Colon (tissue), 2 donors: Measurements from ENCODE around the gene SNAPIN.
"Not testable (repeated sequence)": the region's sequence is repeated elsewhere in the genome, so short reads cannot be mapped to it uniquely, and the experiment has no call there.

Experiments used
- FAIRE-seq: peaks from 2 replicates; lab custom pipeline; 2012; peaks lifted over from hg19 to GRCh38; lab: Jason Lieb, UNC
- donor health status: control.
- donor health status: control.

SNAPIN gene

GRCh38 chr1:153647346-153647714, 11.2 kb upstream of the SNAPIN start:
- FAIRE-seq: no peak

- FAIRE-seq: no peak
Measured at GRCh38 chr1:153648000-153648643, 10.4 kb upstream of the SNAPIN start.

DNA sequence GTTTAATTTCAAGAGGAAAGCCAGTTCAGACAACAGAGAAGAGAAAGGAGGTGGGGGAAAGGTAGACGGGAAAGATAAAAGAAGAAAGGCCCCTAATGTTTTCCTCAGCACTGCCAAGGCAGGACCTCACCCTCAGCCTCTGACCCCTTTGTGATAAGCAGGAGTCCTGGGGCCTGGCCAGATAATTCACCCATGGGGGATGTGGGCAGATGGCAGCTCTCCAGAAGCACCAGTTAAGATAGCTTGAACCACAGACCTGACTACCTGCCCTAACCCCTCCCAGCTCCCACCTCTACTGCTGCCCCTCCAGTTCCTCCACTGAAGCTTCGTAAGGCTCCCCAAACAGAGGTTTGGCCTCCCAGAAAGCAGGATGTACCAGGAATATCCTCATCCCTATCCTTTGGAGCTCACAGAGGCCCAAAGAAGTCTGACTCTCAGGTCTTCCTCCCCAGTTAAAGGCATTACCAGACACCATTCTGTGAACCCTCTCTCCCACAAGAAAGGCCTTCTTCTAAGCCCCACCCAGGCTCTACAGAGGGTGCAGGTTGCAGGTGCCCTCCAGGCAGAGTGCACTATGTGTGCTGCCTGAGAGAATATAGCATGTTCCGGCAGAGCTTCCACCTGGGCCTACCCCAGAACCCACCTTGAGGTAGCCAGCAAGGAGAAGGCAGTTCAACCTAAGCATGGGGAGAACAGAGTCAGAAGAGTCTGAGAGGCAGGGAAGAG, 9.2 kb upstream of the SNAPIN start:
- FAIRE-seq: no peak

- no peak for FAIRE-seq
Measured at GRCh38 chr1:153649863-153650235, 8.7 kb upstream of the SNAPIN start.

- FAIRE-seq: no peak
Measured at GRCh38 chr1:153651771-153652170, 6.7 kb upstream of the SNAPIN start.

- no peak for FAIRE-seq
Measured at GRCh38 chr1:153652805-153653500, 5.5 kb upstream of the SNAPIN start.

- FAIRE-seq: no peak
Measured at GRCh38 chr1:153655333-153655732, 3.2 kb upstream of the SNAPIN start.

- no peak for FAIRE-seq
Measured at GRCh38 chr1:153659175-153659534, 652 bp downstream of the SNAPIN start.

DNA sequence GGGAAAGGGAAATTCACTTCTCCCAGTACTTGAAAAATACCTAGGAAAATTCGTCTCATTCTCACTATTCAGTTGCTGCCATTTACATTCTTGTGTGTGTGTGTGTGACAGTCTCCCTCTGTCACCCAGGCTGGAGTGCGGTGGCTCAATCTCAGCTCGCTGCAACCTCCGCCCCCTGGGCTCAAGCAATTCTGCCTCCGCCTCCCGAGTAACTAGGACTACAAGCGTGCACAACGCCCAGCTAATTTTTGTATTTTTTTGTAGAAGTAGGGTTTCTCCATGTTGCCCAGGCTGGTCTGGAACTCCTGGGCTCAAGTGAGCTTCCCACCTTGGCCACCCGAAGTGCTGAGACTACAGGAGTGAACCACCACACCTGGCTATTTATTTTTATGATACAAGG, 1.2 kb downstream of the SNAPIN start:
- FAIRE-seq: no peak

DNA sequence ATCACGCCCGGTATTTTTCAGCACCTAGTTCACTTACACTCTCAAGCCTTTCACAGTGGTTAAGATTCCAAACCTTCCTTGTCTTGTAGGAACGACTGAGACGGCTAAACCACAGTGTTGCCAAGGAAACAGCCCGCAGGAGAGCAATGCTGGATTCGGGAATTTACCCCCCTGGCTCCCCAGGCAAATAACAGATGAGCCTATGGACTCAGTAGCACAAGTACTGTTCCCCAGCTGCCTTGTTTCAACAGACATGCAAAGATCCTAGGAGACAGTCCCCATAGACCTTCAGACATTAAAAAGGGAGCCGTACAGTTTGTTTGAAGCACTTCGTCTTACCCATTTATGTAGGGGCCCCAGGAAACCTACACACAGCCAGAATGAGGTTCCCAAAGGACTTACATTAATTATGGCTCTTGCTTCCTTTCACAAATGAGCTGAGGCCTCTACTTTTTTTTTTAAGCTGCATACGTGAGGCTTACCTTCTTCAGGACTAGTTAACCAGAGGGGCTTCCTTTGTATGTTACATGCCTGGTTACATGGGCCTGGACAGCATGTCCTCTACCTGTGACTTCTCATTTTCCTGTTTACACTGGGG, 2.7 kb downstream of the SNAPIN start:
- no peak for FAIRE-seq

GRCh38 chr1:153662269-153662668, 3.8 kb downstream of the SNAPIN start:
- FAIRE-seq: no peak

GRCh38 chr1:153663211-153663610, 4.7 kb downstream of the SNAPIN start:
- no peak for FAIRE-seq

- FAIRE-seq: no peak
Measured at GRCh38 chr1:153667439-153667838, 8.9 kb downstream of the SNAPIN start.

DNA sequence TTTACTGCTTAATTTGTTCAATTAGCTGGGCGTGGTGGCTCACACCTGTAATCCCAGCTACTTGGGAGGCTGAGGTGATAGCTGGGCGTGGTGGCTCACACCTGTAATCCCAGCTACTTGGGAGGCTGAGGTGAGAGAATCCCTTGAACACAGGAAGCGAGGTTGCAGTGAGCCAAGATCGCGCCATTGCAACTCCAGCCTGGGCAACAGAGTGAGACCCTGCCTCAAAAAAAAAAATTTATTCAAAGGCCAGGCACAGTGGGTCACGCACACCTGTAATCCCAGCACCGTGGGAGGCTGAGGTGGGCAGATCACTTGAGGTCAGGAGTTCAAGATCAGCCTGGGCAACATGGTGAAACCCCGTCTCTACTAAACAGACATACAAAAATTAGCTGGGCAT, 10.2 kb downstream of the SNAPIN start:
- FAIRE-seq: not testable (repeated sequence)

DNA sequence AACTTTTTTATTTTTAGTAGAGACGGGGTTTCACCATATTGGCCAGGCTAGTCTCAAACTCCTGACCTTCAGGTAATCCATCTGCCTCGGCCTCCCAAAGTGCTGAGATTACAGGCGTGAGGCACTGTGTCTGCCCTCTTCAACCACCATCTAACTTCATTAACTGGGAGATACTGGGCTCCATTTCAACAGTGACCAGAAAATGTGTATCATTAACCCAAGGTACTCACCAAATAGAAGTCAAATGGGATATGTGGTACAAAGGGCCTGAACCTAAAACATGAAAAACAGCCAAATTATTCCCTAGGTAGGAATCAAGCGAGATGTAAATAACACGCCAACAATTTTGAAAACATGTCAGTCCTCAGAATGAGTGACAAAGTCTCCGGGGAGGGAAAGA, 11.1 kb downstream of the SNAPIN start:
- FAIRE-seq: no peak

- FAIRE-seq: no peak
Measured at GRCh38 chr1:153670257-153670858, 11.9 kb downstream of the SNAPIN start.

DNA sequence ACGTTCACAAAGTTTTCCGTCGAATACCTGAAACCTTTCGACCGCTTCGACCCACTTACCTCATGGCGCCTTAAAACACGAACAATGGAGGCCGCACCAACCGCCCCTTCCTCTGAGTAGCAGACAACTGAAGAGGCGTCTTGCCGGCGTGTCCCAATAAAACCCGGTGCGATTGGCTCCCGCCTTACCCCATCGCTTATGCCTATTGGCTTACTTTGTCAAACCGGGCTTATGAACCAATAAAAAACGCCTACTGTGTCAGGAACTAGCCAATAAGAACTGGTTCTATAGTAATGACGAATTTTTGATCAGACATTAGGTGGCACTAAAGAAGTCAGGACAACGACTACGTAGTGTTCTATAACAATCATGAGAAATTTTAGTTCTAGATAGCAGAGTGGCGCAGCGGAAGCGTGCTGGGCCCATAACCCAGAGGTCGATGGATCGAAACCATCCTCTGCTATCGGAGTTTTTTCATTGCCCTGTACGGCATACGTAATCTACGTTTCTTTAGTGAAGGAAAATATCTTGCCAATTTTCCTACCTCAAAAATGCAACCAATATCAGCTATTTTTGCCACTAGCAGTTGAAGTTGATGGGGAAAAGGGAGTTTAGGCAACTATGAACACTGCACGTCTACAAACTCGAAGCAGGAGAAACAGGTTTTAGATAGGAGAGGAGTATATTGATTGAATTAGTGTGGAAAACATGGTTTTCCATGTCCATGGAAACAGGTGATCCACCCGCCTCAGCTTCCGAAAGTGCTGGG, 12.5 kb downstream of the SNAPIN start, which contains the start of gene ILF2:
Gene ILF2 (minus strand): TSS at position 135 of the 769 bp plus-strand sequence. CDS start 71 bp downstream, at position 64.
- FAIRE-seq: peak; percentile 96

DNA sequence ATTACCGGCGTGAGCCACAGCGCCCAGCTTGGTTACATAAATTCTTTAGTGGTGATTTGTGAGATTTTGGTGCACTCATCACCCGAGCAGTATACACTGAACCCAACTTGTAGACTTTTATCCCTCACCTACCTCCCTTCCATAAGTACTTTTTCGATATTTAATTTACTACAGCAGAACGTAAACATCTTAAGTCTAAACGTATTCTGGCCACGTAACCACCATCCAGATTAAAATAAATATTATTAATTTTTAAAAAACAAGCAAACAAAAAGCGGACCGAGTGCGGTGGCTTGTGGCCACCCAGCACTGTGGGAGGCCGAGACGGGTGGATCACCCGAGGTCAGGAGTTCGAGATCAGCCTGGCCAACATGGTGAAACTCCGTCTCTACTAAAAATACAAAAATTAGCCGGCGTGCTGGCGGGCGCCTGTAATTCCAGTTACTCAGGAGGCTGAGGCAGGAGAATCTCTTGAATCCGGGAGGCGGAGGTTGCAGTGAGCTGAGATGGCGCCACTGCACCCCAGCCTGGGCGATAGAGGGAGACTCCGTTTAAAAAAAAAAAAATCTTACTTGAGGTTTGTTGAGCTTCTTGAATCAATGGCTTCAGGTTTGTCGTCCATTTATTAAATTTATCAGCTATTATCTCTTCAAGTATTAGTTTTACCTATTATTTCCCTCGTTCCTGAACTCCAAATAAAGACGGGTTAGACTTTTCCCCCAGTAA, 13.3 kb downstream of the SNAPIN start:
- not testable (repeated sequence) for FAIRE-seq

- FAIRE-seq: no peak
Measured at GRCh38 chr1:153673511-153673910, 15.0 kb downstream of the SNAPIN start.

- FAIRE-seq: no peak
Measured at GRCh38 chr1:153677718-153678518, 19.4 kb downstream of the SNAPIN start.
